DND-41 (cell line): ENCODE data around the gene GPR137.
A peak's percentile ranks its signal among the peaks of the same experiment; 100 is the strongest.
"Not testable (repeated sequence)": the region's sequence is repeated elsewhere in the genome, so short reads cannot be mapped to it uniquely, and the experiment has no call there.

Experiments used
- ATAC-seq: fragments of 200-7000 bp; cut with Tn5 transposase; 3 replicates; pipeline ENCODE4 v1.9.1; 2021; ENCODE audit warnings: low read depth; ENCODE audit not compliant: insufficient read depth
- DNase-seq: peaks from one replicate; pipeline ENCODE4 v3.0.0-alpha.2; 2020
- H2AFZ ChIP-seq: 2 replicates; pipeline ENCODE4 v1.6.0; 2012; ENCODE audit warnings: low read depth, low read length
- H3K27ac ChIP-seq: 2 replicates; pipeline ENCODE4 v1.5.1; 2012; ENCODE audit warnings: low read length, inconsistent platforms
- H3K27me3 ChIP-seq: fragments of 200-600 bp; sonication (generic); 2 replicates; pipeline ENCODE4 v1.6.0; 2012; ENCODE audit warnings: low read length, mild to moderate bottlenecking, inconsistent platforms; ENCODE audit not compliant: insufficient read depth, poor library complexity
- H3K36me3 ChIP-seq: 2 replicates; pipeline ENCODE4 v1.5.1; 2012; ENCODE audit warnings: low read length, inconsistent platforms; ENCODE audit not compliant: insufficient read depth
- H3K4me1 ChIP-seq: 2 replicates; pipeline ENCODE4 v1.5.1; 2012; ENCODE audit warnings: mild to moderate bottlenecking, low read length; ENCODE audit not compliant: insufficient read depth
- H3K4me2 ChIP-seq: 2 replicates; pipeline ENCODE4 v1.6.0; 2012; ENCODE audit warnings: mild to moderate bottlenecking, moderate library complexity, low read length, inconsistent platforms; ENCODE audit not compliant: insufficient read depth
- H3K4me3 ChIP-seq, 2 experiments: fragments of 200-600 bp in 1 of 2; shearing (Covaris generic) in 1 of 2; 2 replicates each; pipeline ENCODE4 v1.5.1; 2012 to 2016; ENCODE audit warnings: inconsistent platforms in 2 of 2, low read length in 2 of 2, mild to moderate bottlenecking in 2 of 2, low read depth in 1 of 2, moderate library complexity in 1 of 2
- H3K79me2 ChIP-seq: 2 replicates; pipeline ENCODE4 v1.6.0; 2012; ENCODE audit warnings: low read length, inconsistent platforms; ENCODE audit not compliant: insufficient read depth
- H3K9ac ChIP-seq: 2 replicates; pipeline ENCODE4 v1.6.0; 2012; ENCODE audit warnings: low read depth, mild to moderate bottlenecking, inconsistent platforms, low read length, moderate library complexity
- H3K9me3 ChIP-seq: 2 replicates; pipeline ENCODE4 v1.5.1; 2012; ENCODE audit warnings: low read length, moderate library complexity, mild to moderate bottlenecking, inconsistent platforms; ENCODE audit not compliant: insufficient read depth, severe bottlenecking
- H4K20me1 ChIP-seq: 2 replicates; pipeline ENCODE4 v1.6.0; 2012; ENCODE audit warnings: low read length; ENCODE audit not compliant: insufficient read depth
- EZH2 ChIP-seq: IDR thresholded peaks from 3 replicates; pipeline ENCODE4 v1.6.1; 2012; ENCODE audit warnings: borderline replicate concordance, low read depth, mild to moderate bottlenecking, moderate library complexity, low read length, inconsistent platforms; ENCODE audit not compliant: severe bottlenecking
- TF ChIP-seq, protein P1 (sequence below): IDR thresholded peaks from 2 replicates; pipeline ENCODE4 v1.5.1; 2012; ENCODE audit warnings: borderline replicate concordance, low read length, moderate library complexity, mild to moderate bottlenecking; ENCODE audit not compliant: poor library complexity, severe bottlenecking; ENCODE audit errors: extremely low read depth

GPR137 gene

DNA sequence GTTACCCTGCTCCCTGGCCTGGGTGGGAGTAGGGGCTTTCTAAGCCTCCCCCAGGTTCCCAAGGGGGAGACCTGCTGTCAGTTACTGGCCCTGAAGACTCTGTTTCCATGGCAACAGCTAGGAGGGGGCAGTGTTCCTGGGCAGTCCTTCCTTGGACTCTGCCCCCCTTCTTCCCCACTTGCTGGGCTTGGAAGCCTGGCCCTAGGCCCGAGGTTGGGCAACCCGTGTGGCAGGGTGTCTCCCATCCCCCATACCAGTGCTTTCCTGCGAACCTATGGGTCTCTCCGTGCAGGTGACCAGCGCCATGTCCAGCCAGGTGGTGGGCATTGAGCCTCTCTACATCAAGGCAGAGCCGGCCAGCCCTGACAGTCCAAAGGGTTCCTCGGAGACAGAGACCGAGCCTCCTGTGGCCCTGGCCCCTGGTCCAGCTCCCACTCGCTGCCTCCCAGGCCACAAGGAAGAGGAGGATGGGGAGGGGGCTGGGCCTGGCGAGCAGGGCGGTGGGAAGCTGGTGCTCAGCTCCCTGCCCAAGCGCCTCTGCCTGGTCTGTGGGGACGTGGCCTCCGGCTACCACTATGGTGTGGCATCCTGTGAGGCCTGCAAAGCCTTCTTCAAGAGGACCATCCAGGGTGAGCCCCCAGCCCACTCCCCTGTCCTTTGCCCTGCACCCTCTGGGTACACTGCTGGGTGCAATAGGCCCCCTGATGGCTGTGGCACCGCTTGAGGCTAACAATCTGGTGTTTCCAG lies 21.4 kb downstream of the GPR137 start:
- Histone ChIP-seq H3K27me3 (no peaks in the 10 kb centered on the region), H4K20me1 (peaks cover 24% of the 10 kb centered on the region), H2AFZ (no peak overlapping the region), H3K36me3 (peaks cover 19% of the 10 kb centered on the region), H3K9me3 (no peaks in the 10 kb centered on the region), H3K79me2 (peaks cover 41% of the 10 kb centered on the region), H3K4me3 (peak overlapping the region; percentile 75 to 76; a peak in 3 of 4 replicates), H3K9ac (peak overlapping the region; percentile 64), H3K27ac (peak overlapping the region; percentile 66), H3K4me1 (peaks cover 34% of the 10 kb centered on the region), H3K4me2 (peak overlapping the region; percentile 91)
- no peak for TF ChIP-seq EZH2
- TF ChIP-seq, protein P1, sequence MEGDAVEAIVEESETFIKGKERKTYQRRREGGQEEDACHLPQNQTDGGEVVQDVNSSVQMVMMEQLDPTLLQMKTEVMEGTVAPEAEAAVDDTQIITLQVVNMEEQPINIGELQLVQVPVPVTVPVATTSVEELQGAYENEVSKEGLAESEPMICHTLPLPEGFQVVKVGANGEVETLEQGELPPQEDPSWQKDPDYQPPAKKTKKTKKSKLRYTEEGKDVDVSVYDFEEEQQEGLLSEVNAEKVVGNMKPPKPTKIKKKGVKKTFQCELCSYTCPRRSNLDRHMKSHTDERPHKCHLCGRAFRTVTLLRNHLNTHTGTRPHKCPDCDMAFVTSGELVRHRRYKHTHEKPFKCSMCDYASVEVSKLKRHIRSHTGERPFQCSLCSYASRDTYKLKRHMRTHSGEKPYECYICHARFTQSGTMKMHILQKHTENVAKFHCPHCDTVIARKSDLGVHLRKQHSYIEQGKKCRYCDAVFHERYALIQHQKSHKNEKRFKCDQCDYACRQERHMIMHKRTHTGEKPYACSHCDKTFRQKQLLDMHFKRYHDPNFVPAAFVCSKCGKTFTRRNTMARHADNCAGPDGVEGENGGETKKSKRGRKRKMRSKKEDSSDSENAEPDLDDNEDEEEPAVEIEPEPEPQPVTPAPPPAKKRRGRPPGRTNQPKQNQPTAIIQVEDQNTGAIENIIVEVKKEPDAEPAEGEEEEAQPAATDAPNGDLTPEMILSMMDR = no peak
- ATAC-seq (no peak), DNase-seq (no peak)

DNA sequence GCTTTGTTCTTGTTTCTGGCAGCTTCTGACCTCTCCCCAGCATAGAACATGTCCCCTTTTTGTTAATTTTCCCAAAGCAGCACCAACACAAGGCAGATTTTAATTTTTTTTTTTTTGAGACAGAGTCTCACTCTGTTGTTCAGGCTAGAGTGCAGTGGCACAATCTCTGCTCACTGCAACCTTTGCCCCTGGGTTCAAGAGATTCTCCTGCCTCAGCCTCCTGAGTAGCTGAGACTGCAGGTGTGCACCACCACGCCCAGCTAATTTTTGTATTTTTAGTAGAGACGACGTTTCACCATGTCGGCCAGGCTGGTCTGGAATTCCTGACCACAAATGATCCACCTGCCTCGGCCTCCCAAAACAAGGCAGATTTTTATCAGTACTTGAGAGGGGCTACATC lies 22.1 kb downstream of the GPR137 start:
- not testable (repeated sequence) for H3K9me3 ChIP-seq, H3K27ac ChIP-seq, ATAC-seq, H3K27me3 ChIP-seq, H3K4me3 ChIP-seq, DNase-seq, H2AFZ ChIP-seq
- Histone ChIP-seq H3K9ac (peak overlapping the region; percentile 64; the same call in 1 of the 2 replicates), H4K20me1 (peaks cover 29% of the 10 kb centered on the region), H3K79me2 (peaks cover 41% of the 10 kb centered on the region), H3K36me3 (peaks cover 23% of the 10 kb centered on the region), H3K4me2 (peak overlapping the region; percentile 91; the same call in 1 of the 2 replicates), H3K4me1 (peaks cover 34% of the 10 kb centered on the region)

DNA sequence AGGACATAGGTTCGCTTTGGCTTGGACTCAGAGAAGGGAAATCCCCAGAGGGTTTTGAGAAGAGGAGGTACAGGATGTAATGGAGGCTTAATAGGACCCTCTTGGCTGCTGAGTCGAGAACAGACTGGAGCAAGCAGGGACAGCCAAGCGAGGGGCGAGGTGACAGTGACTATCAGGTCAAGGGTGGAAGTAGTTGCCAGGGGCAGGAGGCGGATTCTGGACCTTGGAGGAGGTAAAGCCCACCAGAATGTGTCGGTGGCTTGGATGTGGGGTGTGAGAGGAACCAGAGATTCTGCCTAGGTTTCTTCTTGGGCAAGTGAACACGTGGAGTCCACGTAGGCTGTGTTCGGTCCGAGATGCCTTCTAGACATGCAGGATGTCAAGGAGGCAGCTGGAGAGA lies 27.3 kb downstream of the GPR137 start:
- ATAC-seq (no peak), DNase-seq (no peak)
- TF ChIP-seq, protein P1 = no peak
- TF ChIP-seq EZH2 = no peak
- Histone ChIP-seq H4K20me1 (peaks cover 19% of the 10 kb centered on the region; the same call in 1 of the 2 replicates), H3K36me3 (peaks cover 43% of the 10 kb centered on the region), H3K9me3 (no peaks in the 10 kb centered on the region), H3K79me2 (peaks cover 45% of the 10 kb centered on the region), H3K4me3 (no peak overlapping the region), H3K4me2 (no peak overlapping the region), H2AFZ (no peak overlapping the region), H3K4me1 (peaks cover 22% of the 10 kb centered on the region), H3K27ac (no peak overlapping the region), H3K9ac (no peak overlapping the region), H3K27me3 (no peaks in the 10 kb centered on the region)

DNA sequence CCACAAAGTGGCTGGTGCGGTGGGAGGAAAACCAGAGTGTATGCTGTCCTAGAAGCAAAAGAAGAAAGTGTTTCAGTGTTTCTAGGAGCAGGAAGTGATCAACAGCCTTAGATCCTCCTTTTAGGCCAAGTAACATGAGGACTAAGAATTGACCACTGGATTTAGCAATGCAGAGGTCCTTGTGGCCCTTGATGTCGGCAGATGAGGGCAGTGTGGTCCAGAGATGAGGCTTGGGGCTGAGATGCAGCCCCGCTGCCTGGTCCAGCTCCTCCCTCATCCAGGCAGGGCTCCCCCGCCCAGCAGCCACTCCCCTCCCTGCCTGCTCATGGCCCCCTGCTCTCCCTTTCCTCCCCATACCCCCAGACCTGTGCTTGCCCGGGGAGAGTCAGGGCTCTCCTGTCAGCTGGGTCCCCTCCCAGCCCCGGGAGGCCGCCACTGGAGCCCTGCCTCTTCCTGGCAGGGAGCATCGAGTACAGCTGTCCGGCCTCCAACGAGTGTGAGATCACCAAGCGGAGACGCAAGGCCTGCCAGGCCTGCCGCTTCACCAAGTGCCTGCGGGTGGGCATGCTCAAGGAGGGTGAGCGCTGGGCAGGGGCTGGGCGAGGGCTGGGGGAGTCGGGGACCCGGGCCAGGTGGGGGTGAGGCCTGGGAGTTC lies 28.0 kb downstream of the GPR137 start:
- Histone ChIP-seq H4K20me1 (peaks cover 19% of the 10 kb centered on the region; the same call in 1 of the 2 replicates), H3K9me3 (no peaks in the 10 kb centered on the region), H3K4me2 (no peak overlapping the region), H2AFZ (no peak overlapping the region), H3K36me3 (peaks cover 41% of the 10 kb centered on the region), H3K27ac (no peak overlapping the region), H3K4me3 (no peak overlapping the region), H3K9ac (no peak overlapping the region), H3K27me3 (no peaks in the 10 kb centered on the region), H3K79me2 (peaks cover 48% of the 10 kb centered on the region), H3K4me1 (peaks cover 21% of the 10 kb centered on the region)
- ATAC-seq = no peak
- TF ChIP-seq, protein P1 = no peak
- TF ChIP-seq EZH2 = no peak
- DNase-seq = no peak
